ENCODE results near the gene ALDH3A1. TPM values are rescaled to one million over a fixed set of nuclear protein-coding genes. Genes with fewer than 3 reads are reported as not detected.

Gene ALDH3A1
- total RNA-seq = under 1 TPM; 0.42 to 0.44 TPM
- 0.14 TPM for polyA plus RNA-seq (2013, experiment 1 of 2)
- polyA plus RNA-seq (2013, experiment 2 of 2) = 0.79 TPM
- long read RNA-seq, experiment 1 = 0 reads
- long read RNA-seq, experiment 2 = 0 reads
- long read RNA-seq, experiment 3, partial matches to known transcripts = 0 of 1 reads
- long read RNA-seq, experiment 3, other reads (novel, unspliced or antisense) = 0 of 1 reads
- long read RNA-seq, experiment 4, partial matches to known transcripts = 1 of 2 reads
- long read RNA-seq, experiment 4, other reads (novel, unspliced or antisense) = 0 of 2 reads

GRCh38 chr17:19747829-19748806 is at the start of gene ALDH3A1:
TSS of gene ALDH3A1 (minus strand) at chr17:19748298. CDS start at chr17:19745129, 3,169 bp downstream.
- WGBS, 2 experiments (ENCODE audit: insufficient coverage in 1 of 2, insufficient read length in 1 of 2) = 86 to 88% methylated on average over 17 to 25 of the region's 25 CpGs
- H3K4me1 Mint-ChIP-seq = peaks cover 6% of the 10 kb centered on the region
- no peak for DNase-seq

GRCh38 chr17:19796457-19796856 is 48.4 kb upstream of the ALDH3A1 start:
- no peak overlapping the region for H3K27ac ChIP-seq (ENCODE audit: low read depth, low read length)
- TF ChIP-seq CTCF (conservative IDR thresholded peaks at IDR 0.05) = no peak
- no peaks in the 10 kb centered on the region for H3K27me3 Mint-ChIP-seq (ENCODE audit: insufficient read depth)
- H3K9ac ChIP-seq (ENCODE audit: extremely low read depth, low read length, poor library complexity, severe bottlenecking) = no peak overlapping the region
- no peak overlapping the region for H3K27ac Mint-ChIP-seq
- no peaks in the 10 kb centered on the region for H3K4me1 ChIP-seq (ENCODE audit: control insufficient read depth, insufficient read depth, low read length)
- 97 to 98% methylated on average over 4 of the region's 4 CpGs for WGBS, 2 experiments (ENCODE audit: insufficient coverage in 1 of 2, insufficient read length in 1 of 2)
- no peak for DNase-seq
- no peaks in the 10 kb centered on the region for H3K4me1 Mint-ChIP-seq
- H3K27me3 ChIP-seq (ENCODE audit: control insufficient read depth, insufficient read depth, low read length, poor library complexity, severe bottlenecking) = no peaks in the 10 kb centered on the region
- peaks cover 92% of the 10 kb centered on the region for H3K36me3 ChIP-seq (ENCODE audit: control insufficient read depth, insufficient read depth, low read length)
- H3K36me3 Mint-ChIP-seq (ENCODE audit: low read depth) = peaks cover 87% of the 10 kb centered on the region
- peak overlapping the region; percentile 75 for H3K4me3 ChIP-seq (ENCODE audit: low read length)
- H3K9me3 Mint-ChIP-seq = peaks cover 66% of the 10 kb centered on the region
- no peak overlapping the region for H3K4me3 Mint-ChIP-seq
- H3K9me3 ChIP-seq (ENCODE audit: control insufficient read depth, low read length) = peaks cover 81% of the 10 kb centered on the region

More at GRCh38 chr17:19747829-19748806, at the start of gene ALDH3A1:
- H3K9me3 ChIP-seq (ENCODE audit: control insufficient read depth, low read length) = no peaks in the 10 kb centered on the region
- peaks cover 7% of the 10 kb centered on the region for H3K27me3 ChIP-seq (ENCODE audit: control insufficient read depth, insufficient read depth, low read length, poor library complexity, severe bottlenecking)
- no peaks in the 10 kb centered on the region for H3K36me3 Mint-ChIP-seq (ENCODE audit: low read depth)
- H3K27ac Mint-ChIP-seq = no peak within 1 kb of the TSS
- peaks cover 13% of the 10 kb centered on the region for H3K27me3 Mint-ChIP-seq (ENCODE audit: insufficient read depth)
- no peaks in the 10 kb centered on the region for H3K36me3 ChIP-seq (ENCODE audit: control insufficient read depth, insufficient read depth, low read length)
- TF ChIP-seq CTCF (conservative IDR thresholded peaks at IDR 0.05) = no peak
- H3K4me3 ChIP-seq (ENCODE audit: low read length) = no peak within 1 kb of the TSS
- no peaks in the 10 kb centered on the region for H3K9me3 Mint-ChIP-seq
- H3K27ac ChIP-seq (ENCODE audit: low read depth, low read length) = no peak within 1 kb of the TSS
- H3K9ac ChIP-seq (ENCODE audit: extremely low read depth, low read length, poor library complexity, severe bottlenecking) = no peak within 1 kb of the TSS
- no peaks in the 10 kb centered on the region for H3K4me1 ChIP-seq (ENCODE audit: control insufficient read depth, insufficient read depth, low read length)
- H3K4me3 Mint-ChIP-seq = no peak within 1 kb of the TSS

GRCh38 chr17:19791918-19792550 is 43.9 kb upstream of the ALDH3A1 start:
- Histone ChIP-seq H3K27ac (ENCODE audit: low read depth, low read length) (no peak overlapping the region), H3K4me3 (ENCODE audit: low read length) (no peak overlapping the region), H3K9me3 (ENCODE audit: control insufficient read depth, low read length) (peaks cover 50% of the 10 kb centered on the region), H3K4me1 (ENCODE audit: control insufficient read depth, insufficient read depth, low read length) (no peaks in the 10 kb centered on the region), H3K27me3 (ENCODE audit: control insufficient read depth, insufficient read depth, low read length, poor library complexity, severe bottlenecking) (no peaks in the 10 kb centered on the region), H3K9ac (ENCODE audit: extremely low read depth, low read length, poor library complexity, severe bottlenecking) (no peak overlapping the region), H3K36me3 (ENCODE audit: control insufficient read depth, insufficient read depth, low read length) (peaks cover 74% of the 10 kb centered on the region)
- Mint-ChIP-seq H3K4me1 (no peaks in the 10 kb centered on the region), H3K27ac (no peak overlapping the region), H3K4me3 (no peak overlapping the region), H3K36me3 (ENCODE audit: low read depth) (peaks cover 93% of the 10 kb centered on the region), H3K27me3 (ENCODE audit: insufficient read depth) (no peaks in the 10 kb centered on the region), H3K9me3 (peaks cover 46% of the 10 kb centered on the region)
- TF ChIP-seq CTCF (conservative IDR thresholded peaks at IDR 0.05) = no peak
- 93 to 100% methylated on average over 1 to 3 of the region's 3 CpGs for WGBS, 2 experiments (ENCODE audit: insufficient coverage in 1 of 2, insufficient read length in 1 of 2)
- DNase-seq = no peak
